ENCODE data around the gene PTPRR. TPM values are rescaled to one million over a fixed set of nuclear protein-coding genes. Genes with fewer than 3 reads are reported as not detected.

Gene PTPRR
- total RNA-seq, 1 donor, result not detected

DNA sequence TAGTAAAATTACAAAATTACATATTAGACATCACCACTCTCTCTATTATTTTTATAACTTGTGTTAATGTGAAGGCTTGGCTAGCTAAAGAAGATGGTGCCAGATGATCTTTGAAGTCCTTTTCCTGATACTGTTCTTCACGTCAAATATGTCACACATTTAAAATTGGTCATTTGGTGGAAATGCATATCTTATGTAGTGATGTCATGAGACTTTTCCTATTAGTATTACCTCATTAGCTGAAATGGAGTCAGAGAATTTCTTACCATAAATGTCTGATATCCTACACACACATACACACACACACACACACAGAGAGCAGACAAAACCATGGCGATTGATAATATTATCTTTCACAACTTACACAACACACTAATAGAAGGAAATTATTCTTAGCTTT lies 158.5 kb downstream of the PTPRR start:
- Histone ChIP-seq H3K4me1 (ENCODE audit: insufficient read depth, low read length) (no peaks in the 10 kb centered on the region), H3K4me3 (ENCODE audit: low read length) (no peak overlapping the region), H3K27me3 (ENCODE audit: insufficient read depth, low read length) (no peaks in the 10 kb centered on the region), H3K9me3 (ENCODE audit: low read depth, low read length) (no peaks in the 10 kb centered on the region)

DNA sequence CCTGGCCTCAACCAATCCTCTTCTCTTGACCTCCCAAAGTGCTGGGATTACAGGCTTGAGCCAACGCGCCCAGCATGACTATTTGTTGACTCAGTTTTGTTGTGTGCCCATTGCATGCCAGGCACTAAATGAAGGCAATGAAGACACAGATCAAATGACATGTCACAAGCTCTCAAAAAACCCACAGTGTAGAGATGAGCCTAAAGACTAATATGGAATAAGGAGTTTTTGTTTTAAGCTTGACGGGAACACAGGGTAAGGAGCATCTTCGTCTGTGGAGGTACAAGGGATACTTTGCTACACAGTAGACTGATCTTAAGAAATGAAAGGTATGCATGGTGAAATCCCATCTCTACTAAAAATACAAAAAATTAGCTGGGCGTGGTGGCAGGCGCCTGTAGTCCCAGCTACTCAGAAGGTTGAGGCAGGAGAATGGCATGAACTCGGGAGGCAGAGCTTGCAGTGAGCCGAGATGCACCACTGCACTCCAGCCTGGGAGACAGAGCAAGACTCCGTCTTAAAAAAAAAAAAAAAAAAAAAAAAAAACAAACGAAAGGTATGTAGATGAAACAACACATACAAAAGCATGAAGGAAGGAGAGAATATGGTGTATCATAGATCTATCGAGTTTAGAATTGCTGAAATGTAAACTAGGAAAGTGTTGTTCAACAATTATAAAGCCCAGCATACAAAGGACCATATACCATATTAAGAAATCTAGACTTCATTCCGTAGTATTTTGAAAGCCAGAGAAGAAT lies 161.2 kb downstream of the PTPRR start:
- no peaks in the 10 kb centered on the region for H3K4me1 ChIP-seq (ENCODE audit: insufficient read depth, low read length)
- H3K4me3 ChIP-seq (ENCODE audit: low read length), result no peak overlapping the region
- no peaks in the 10 kb centered on the region for H3K9me3 ChIP-seq (ENCODE audit: low read depth, low read length)
- H3K27me3 ChIP-seq (ENCODE audit: insufficient read depth, low read length), result no peaks in the 10 kb centered on the region

DNA sequence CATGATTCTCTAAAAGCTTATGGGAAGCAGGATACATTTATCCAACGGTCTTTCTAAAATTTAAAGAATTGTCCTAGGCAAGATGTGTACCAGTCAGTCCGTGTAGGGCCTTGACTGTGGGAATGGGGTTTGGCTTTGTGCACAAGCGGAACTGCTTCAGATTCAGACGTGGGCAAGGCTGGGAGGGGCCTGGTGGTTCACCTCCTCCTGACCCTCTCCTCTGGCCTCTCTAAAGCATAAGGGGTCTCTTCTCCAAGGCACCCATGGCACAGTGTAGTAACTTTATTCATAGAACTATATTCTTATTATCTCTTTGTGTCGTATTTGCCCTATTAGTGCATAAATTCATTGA lies 162.1 kb downstream of the PTPRR start:
- Histone ChIP-seq H3K4me1 (ENCODE audit: insufficient read depth, low read length) (no peaks in the 10 kb centered on the region), H3K4me3 (ENCODE audit: low read length) (no peak overlapping the region), H3K27me3 (ENCODE audit: insufficient read depth, low read length) (no peaks in the 10 kb centered on the region), H3K9me3 (ENCODE audit: low read depth, low read length) (no peaks in the 10 kb centered on the region)

DNA sequence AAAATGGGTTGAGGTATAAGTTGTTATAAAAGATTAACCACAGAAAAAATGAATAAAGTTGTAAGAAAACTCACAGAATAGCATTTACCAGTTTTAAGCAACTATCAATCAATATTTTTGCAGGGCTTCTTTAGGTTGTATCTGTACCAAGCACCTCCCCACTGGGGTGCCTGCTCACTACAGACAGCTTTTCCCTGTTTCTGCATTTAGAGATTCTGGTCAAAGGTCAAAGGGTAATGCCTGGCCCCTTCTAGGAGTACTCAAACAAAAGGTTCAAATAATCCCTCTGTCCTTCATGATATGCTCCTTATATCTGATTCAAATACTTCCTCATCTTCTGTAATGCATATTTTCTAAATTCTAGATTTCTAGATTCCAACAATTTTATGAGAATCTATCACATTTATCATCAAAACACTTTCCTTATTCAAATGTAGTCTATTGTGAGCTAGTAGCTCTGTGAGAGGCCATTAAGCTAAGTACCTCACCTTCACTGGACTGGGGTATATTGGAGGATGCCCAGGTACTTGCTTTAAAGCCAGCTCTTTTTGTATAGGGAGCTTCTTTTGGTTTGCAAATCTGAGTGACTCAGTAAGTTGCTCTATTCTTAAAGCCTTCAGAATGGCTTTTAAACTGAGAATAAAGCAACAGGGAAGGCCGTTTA lies 162.6 kb downstream of the PTPRR start:
- no peaks in the 10 kb centered on the region for H3K4me1 ChIP-seq (ENCODE audit: insufficient read depth, low read length)
- no peak overlapping the region for H3K4me3 ChIP-seq (ENCODE audit: low read length)
- H3K9me3 ChIP-seq (ENCODE audit: low read depth, low read length), result no peaks in the 10 kb centered on the region
- H3K27me3 ChIP-seq (ENCODE audit: insufficient read depth, low read length), result no peaks in the 10 kb centered on the region

GRCh38 chr12:70756791-70757190 lies 163.7 kb downstream of the PTPRR start:
- H3K4me1 ChIP-seq (ENCODE audit: insufficient read depth, low read length), result no peaks in the 10 kb centered on the region
- no peaks in the 10 kb centered on the region for H3K9me3 ChIP-seq (ENCODE audit: low read depth, low read length)
- H3K27me3 ChIP-seq (ENCODE audit: insufficient read depth, low read length), result no peaks in the 10 kb centered on the region
- no peak overlapping the region for H3K4me3 ChIP-seq (ENCODE audit: low read length)

- no peaks in the 10 kb centered on the region for H3K9me3 ChIP-seq (ENCODE audit: low read depth, low read length)
- no peak overlapping the region for H3K4me3 ChIP-seq (ENCODE audit: low read length)
- H3K4me1 ChIP-seq (ENCODE audit: insufficient read depth, low read length), result no peaks in the 10 kb centered on the region
- no peaks in the 10 kb centered on the region for H3K27me3 ChIP-seq (ENCODE audit: insufficient read depth, low read length)
Observed at GRCh38 chr12:70756118-70756517, 164.4 kb downstream of the PTPRR start.

DNA sequence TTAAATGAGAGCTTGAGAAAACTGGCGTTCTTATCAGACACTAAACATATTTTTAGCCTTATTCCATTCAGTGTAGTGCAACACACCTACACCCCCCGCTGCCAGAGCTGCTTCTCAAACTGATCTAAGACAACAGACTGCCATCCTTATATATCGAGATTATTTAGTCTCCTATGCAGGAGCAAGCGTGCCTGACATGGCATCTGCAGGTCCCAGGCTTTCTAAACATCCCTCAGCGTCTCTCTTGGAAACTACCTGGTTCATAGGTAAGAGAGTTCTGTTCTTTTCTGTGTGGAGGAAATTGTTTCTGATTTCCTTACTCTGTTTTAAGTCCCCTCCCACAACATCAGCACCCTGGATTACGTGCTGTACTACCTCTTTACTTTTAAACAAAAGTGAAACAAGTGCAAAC lies 166.2 kb downstream of the PTPRR start:
- Histone ChIP-seq H3K4me1 (ENCODE audit: insufficient read depth, low read length) (no peaks in the 10 kb centered on the region), H3K4me3 (ENCODE audit: low read length) (no peak overlapping the region), H3K9me3 (ENCODE audit: low read depth, low read length) (no peaks in the 10 kb centered on the region), H3K27me3 (ENCODE audit: insufficient read depth, low read length) (no peaks in the 10 kb centered on the region)

DNA sequence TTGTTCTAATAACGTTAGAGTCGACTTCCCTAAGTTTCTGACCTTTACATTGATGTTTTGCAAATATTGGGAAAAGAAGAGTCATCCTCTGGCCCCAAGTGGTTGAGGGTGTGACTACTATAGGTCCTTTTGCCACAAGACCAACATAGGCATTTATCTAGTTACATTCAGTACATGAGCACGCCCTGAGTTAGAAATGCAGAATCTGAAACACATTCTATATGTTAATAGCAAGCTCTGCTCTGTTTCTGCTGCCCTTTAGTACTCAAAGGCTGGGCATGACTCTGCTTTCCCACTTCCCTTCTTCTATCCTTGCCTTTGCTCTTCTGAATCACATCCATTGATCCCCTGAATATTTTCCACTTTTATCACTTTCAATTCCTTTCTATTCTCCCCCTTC lies 168.2 kb downstream of the PTPRR start:
- no peak overlapping the region for H3K4me3 ChIP-seq (ENCODE audit: low read length)
- no peaks in the 10 kb centered on the region for H3K27me3 ChIP-seq (ENCODE audit: insufficient read depth, low read length)
- H3K4me1 ChIP-seq (ENCODE audit: insufficient read depth, low read length), result no peaks in the 10 kb centered on the region
- H3K9me3 ChIP-seq (ENCODE audit: low read depth, low read length), result no peaks in the 10 kb centered on the region

DNA sequence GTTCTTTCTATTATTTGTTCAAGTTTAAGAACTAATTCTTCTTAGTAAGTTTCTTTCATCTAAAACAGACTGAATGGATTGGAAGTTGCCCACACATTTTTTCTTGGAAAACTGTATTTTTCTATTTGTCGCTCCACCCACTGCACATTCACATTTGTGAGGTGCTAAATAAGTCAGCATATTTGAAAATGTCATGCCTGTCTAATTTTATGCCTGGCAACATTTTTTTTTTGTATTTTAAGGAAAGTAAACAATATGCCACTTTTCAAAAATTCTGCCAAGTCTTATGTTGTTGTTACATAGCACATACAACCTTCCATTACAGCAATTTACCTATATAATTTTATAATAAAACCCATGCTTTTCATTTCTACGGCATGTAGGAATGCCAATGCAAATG lies 170.6 kb downstream of the PTPRR start:
- no peaks in the 10 kb centered on the region for H3K27me3 ChIP-seq (ENCODE audit: insufficient read depth, low read length)
- H3K9me3 ChIP-seq (ENCODE audit: low read depth, low read length), result no peaks in the 10 kb centered on the region

DNA sequence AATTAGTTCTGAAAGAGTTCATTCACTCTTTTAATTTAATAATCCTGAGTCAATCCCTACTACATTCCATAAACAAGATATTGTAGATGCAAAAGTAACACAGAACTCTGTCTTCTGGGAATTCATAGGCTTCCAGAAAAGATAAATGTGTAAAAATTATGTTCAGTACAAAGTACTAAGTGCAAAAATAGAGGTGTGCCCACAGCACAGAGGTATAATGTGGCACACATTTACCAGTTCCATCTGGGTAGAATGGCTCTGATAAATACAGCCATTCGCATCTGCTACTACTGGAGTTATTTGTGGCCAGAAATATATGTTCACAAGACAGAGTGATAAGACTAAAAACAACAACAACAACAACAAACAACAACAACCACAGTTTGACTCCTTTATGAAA lies 171.7 kb downstream of the PTPRR start:
- no peaks in the 10 kb centered on the region for H3K9me3 ChIP-seq (ENCODE audit: low read depth, low read length)
- H3K4me1 ChIP-seq (ENCODE audit: insufficient read depth, low read length), result no peaks in the 10 kb centered on the region
- H3K27me3 ChIP-seq (ENCODE audit: insufficient read depth, low read length), result no peaks in the 10 kb centered on the region
- no peak overlapping the region for H3K4me3 ChIP-seq (ENCODE audit: low read length)

More for the DNA sequence above, 170.6 kb downstream of the PTPRR start:
- no peaks in the 10 kb centered on the region for H3K4me1 ChIP-seq (ENCODE audit: insufficient read depth, low read length)
- H3K4me3 ChIP-seq (ENCODE audit: low read length), result no peak overlapping the region

- Histone ChIP-seq H3K4me1 (ENCODE audit: insufficient read depth, low read length) (no peaks in the 10 kb centered on the region), H3K27me3 (ENCODE audit: insufficient read depth, low read length) (no peaks in the 10 kb centered on the region), H3K4me3 (ENCODE audit: low read length) (no peak overlapping the region), H3K9me3 (ENCODE audit: low read depth, low read length) (no peaks in the 10 kb centered on the region)
Observed at GRCh38 chr12:70747445-70748260, 172.9 kb downstream of the PTPRR start.

DNA sequence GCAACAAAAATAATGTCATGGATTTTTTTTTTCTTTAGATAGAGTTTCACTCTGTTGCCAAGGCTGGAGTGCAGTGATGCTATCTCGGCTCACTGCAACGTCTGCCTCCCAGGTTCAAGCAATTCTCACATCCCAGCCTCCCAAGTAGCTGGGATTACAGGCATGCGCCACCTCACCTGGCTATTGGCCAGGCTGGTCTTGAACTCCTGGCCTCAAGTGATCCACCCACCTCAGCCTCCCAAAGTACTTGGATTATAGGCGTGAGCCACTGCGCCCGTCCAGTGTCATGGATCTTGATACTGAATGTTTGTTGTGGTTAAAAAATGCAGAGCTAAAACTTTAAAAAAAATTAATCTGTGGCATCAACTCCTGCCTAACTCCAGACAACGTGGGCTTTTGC lies 175.5 kb downstream of the PTPRR start:
- H3K4me1 ChIP-seq (ENCODE audit: insufficient read depth, low read length), result no peaks in the 10 kb centered on the region
- H3K9me3 ChIP-seq (ENCODE audit: low read depth, low read length), result no peaks in the 10 kb centered on the region
- H3K4me3 ChIP-seq (ENCODE audit: low read length), result no peak overlapping the region
- H3K27me3 ChIP-seq (ENCODE audit: insufficient read depth, low read length), result no peaks in the 10 kb centered on the region

GRCh38 chr12:70744178-70744577 lies 176.4 kb downstream of the PTPRR start:
- no peaks in the 10 kb centered on the region for H3K27me3 ChIP-seq (ENCODE audit: insufficient read depth, low read length)
- H3K4me3 ChIP-seq (ENCODE audit: low read length), result no peak overlapping the region
- H3K9me3 ChIP-seq (ENCODE audit: low read depth, low read length), result no peaks in the 10 kb centered on the region
- H3K4me1 ChIP-seq (ENCODE audit: insufficient read depth, low read length), result no peaks in the 10 kb centered on the region

- no peak overlapping the region for H3K4me3 ChIP-seq (ENCODE audit: low read length)
- H3K9me3 ChIP-seq (ENCODE audit: low read depth, low read length), result no peaks in the 10 kb centered on the region
- no peaks in the 10 kb centered on the region for H3K27me3 ChIP-seq (ENCODE audit: insufficient read depth, low read length)
- H3K4me1 ChIP-seq (ENCODE audit: insufficient read depth, low read length), result no peaks in the 10 kb centered on the region
Observed at GRCh38 chr12:70741256-70741655, 179.3 kb downstream of the PTPRR start.

DNA sequence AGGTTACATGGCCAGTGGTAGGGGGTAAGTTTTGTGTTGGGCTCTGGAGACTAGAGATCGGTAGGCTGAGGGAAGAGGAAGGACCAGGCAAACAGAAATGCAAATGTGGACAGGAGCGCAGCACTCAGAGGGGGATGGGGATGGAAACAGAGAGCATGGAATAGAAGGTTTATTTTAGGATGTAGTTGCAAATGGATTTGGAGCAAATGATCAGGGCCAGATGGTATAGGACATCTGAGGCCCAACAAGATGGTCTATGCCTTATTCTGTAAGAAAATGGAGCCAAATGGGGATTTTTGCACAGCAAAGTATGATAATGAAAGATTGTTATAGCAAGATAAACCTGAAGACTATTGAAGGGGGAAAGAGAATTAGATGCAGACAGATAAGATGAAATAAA lies 180.8 kb downstream of the PTPRR start:
- Histone ChIP-seq H3K9me3 (ENCODE audit: low read depth, low read length) (no peaks in the 10 kb centered on the region), H3K4me1 (ENCODE audit: insufficient read depth, low read length) (no peaks in the 10 kb centered on the region), H3K4me3 (ENCODE audit: low read length) (no peak overlapping the region), H3K27me3 (ENCODE audit: insufficient read depth, low read length) (no peaks in the 10 kb centered on the region)

All from mononuclear cell (primary cell).